Lung (tissue), 16 donors: Measurements from ENCODE around the gene ELAPOR1. TPM values are rescaled to one million over a fixed set of nuclear protein-coding genes. Genes with fewer than 3 reads are reported as not detected.
A peak's percentile ranks its signal among the peaks of the same experiment; 100 is the strongest.

Experiments used
- ATAC-seq: fragments of 200-7000 bp; cut with Tn5 transposase; one replicate; pipeline ENCODE4 v1.9.1; 2020; ENCODE audit warnings: moderate number of reproducible peaks; ENCODE audit not compliant: insufficient read depth, low FRiP score
- DNase-seq, 3 donors: peaks; one replicate each; pipeline ENCODE4 v3.0.0-alpha.2; 2013 to 2017
- H3K27ac ChIP-seq, 2 donors: one replicate each; pipeline ENCODE4 v1.5.1; 2013; ENCODE audit warnings: mild to moderate bottlenecking in 2 of 2, moderate library complexity in 2 of 2, control low read depth in 1 of 2, inconsistent platforms in 1 of 2, low read depth in 1 of 2, low read length in 1 of 2
- H3K27me3 ChIP-seq, 3 donors: one replicate each; pipeline ENCODE4 v1.5.1; 2013; ENCODE audit warnings: low read length in 2 of 3; ENCODE audit not compliant: control insufficient read depth in 3 of 3, insufficient read depth in 3 of 3
- H3K36me3 ChIP-seq, 4 donors: one replicate each; pipeline ENCODE4 v1.5.1; 2013; ENCODE audit warnings: low read length in 4 of 4, mild to moderate bottlenecking in 1 of 4, moderate library complexity in 1 of 4; ENCODE audit not compliant: control insufficient read depth in 4 of 4, insufficient read depth in 4 of 4
- H3K4me1 ChIP-seq, 5 donors: one replicate each; pipeline ENCODE4 v1.5.1; 2013; ENCODE audit warnings: low read length in 5 of 5, mild to moderate bottlenecking in 2 of 5, moderate library complexity in 1 of 5; ENCODE audit not compliant: control insufficient read depth in 5 of 5, insufficient read depth in 5 of 5
- H3K4me3 ChIP-seq: one replicate; pipeline ENCODE4 v1.5.1; 2013; ENCODE audit warnings: mild to moderate bottlenecking, control low read depth, moderate library complexity
- H3K9ac ChIP-seq, 2 donors: one replicate each; pipeline ENCODE4 v1.5.1; 2013; ENCODE audit warnings: low read length in 2 of 2, control low read depth in 1 of 2; ENCODE audit not compliant: insufficient read depth in 1 of 2
- H3K9me3 ChIP-seq, 4 donors: one replicate each; pipeline ENCODE4 v1.5.1; 2013; ENCODE audit warnings: low read length in 3 of 4, mild to moderate bottlenecking in 1 of 4, moderate library complexity in 1 of 4; ENCODE audit not compliant: control insufficient read depth in 4 of 4, insufficient read depth in 3 of 4
- CTCF ChIP-seq: IDR thresholded peaks from 2 replicates; pipeline ENCODE4 v1.5.1; 2012; ENCODE audit warnings: mild to moderate bottlenecking; ENCODE audit errors: control extremely low read depth, extremely low read depth
- WGBS, 2 donors: extraction: QIAGEN DNeasy Blood & Tissue Kit; methylation state at CpG; one replicate each; pipeline ENCODE4 v1.1.7; 2013; 5-methylcytosine and 5-hydroxymethylcytosine counted together
- long read RNA-seq, 5 donors: transcript quantifications; one replicate each; lab custom pipeline, GENCODE V29; 2026
- polyA plus RNA-seq, 2 donors: library from polyadenylated mRNA; stranded (reverse); fragments of 200-250 nt; gene quantifications; one replicate each; pipeline ENCODE4 v1.2.1, GENCODE V29; 2013
- total RNA-seq, 2 donors: library from RNA; depleted of rRNA in 1 of 2; stranded (reverse); fragments of >200 nt in 1 of 2; gene quantifications; one replicate each; pipeline ENCODE4 v1.2.1, GENCODE V29; 2014 to 2021
- donor health status: control.
- donor health status: control.
- donor health status: Bipolar disorder and iron deficiency.
- donor health status: healthy.
- donor health status: DM: yes; HTN: yes; CAD: no.

Gene ELAPOR1
- total RNA-seq (10 to 100 TPM in 1 of 2 donors, 1 to 10 TPM in 1; 8.9 to 25.0 TPM), polyA plus RNA-seq (1 to 10 TPM; 3.3 to 7.0 TPM)
- long read RNA-seq, donor 1, partial matches to known transcripts = 0 of 1 reads
- long read RNA-seq, donor 1, other reads (novel, unspliced or antisense) = 0 of 1 reads
- long read RNA-seq, donor 2 = 0 reads
- long read RNA-seq, donor 3 = 0 reads
- long read RNA-seq, donor 4 = 0 reads
- long read RNA-seq, donor 5, partial matches to known transcripts = 0 of 1 reads
- long read RNA-seq, donor 5, other reads (novel, unspliced or antisense) = 0 of 1 reads

- Histone ChIP-seq H3K4me3 (peak within 1 kb of the TSS; percentile 1), H3K9me3 (no peaks in the 10 kb centered on the region), H3K27ac (no peak within 1 kb of the TSS), H3K9ac (no peak within 1 kb of the TSS), H3K27me3 (peaks cover 0 to 34% (median 28%) of the 10 kb centered on the region in 3 donors), H3K4me1 (peaks cover 0 to 21% (median 2%) of the 10 kb centered on the region in 5 donors), H3K36me3 (no peaks in the 10 kb centered on the region)
- WGBS, 2 donors = 1 to 3% methylated on average over 48 to 56 of the region's 56 CpGs
- TF ChIP-seq CTCF = no peak
- DNase-seq = peak; percentile 44 to 54 (median 52)
- peak; percentile 36 for ATAC-seq
Observed at GRCh38 chr1:109113590-109114341, at the start of gene ELAPOR1. Gene ELAPOR1, plus strand, starts transcription at chr1:109114115. Its CDS starts 69 bp downstream, at chr1:109114184.

- Histone ChIP-seq H3K27ac (no peak overlapping the region), H3K36me3 (peaks cover 2 to 11% (median 7%) of the 10 kb centered on the region in 4 donors), H3K27me3 (no peaks in the 10 kb centered on the region), H3K9me3 (no peaks in the 10 kb centered on the region), H3K9ac (no peak overlapping the region), H3K4me3 (no peak overlapping the region), H3K4me1 (no peaks in the 10 kb centered on the region)
- 78 to 99% methylated on average over 3 of the region's 3 CpGs for WGBS, 2 donors
- no peak for TF ChIP-seq CTCF
- ATAC-seq = no peak
- DNase-seq = no peak
Observed at GRCh38 chr1:109065137-109065536, 48.8 kb upstream of the ELAPOR1 start.

GRCh38 chr1:109067883-109068282, 46.0 kb upstream of the ELAPOR1 start:
- ATAC-seq (no peak), DNase-seq (no peak)
- TF ChIP-seq CTCF = no peak
- Histone ChIP-seq H3K9me3 (no peaks in the 10 kb centered on the region), H3K9ac (no peak overlapping the region), H3K27me3 (no peaks in the 10 kb centered on the region), H3K27ac (no peak overlapping the region), H3K4me1 (no peaks in the 10 kb centered on the region), H3K36me3 (peaks cover 2 to 11% (median 6%) of the 10 kb centered on the region in 4 donors), H3K4me3 (no peak overlapping the region)
- 82 to 90% methylated on average over 8 of the region's 8 CpGs for WGBS, 2 donors
